RPMI8226 (cell line): Measurements from ENCODE around the gene NCKAP5.
"Not testable (repeated sequence)": the region's sequence is repeated elsewhere in the genome, so short reads cannot be mapped to it uniquely, and the experiment has no call there.

Source experiments
- DNase-seq: peaks from one replicate; pipeline ENCODE4 v3.0.0-alpha.2; 2015

Gene NCKAP5

DNA sequence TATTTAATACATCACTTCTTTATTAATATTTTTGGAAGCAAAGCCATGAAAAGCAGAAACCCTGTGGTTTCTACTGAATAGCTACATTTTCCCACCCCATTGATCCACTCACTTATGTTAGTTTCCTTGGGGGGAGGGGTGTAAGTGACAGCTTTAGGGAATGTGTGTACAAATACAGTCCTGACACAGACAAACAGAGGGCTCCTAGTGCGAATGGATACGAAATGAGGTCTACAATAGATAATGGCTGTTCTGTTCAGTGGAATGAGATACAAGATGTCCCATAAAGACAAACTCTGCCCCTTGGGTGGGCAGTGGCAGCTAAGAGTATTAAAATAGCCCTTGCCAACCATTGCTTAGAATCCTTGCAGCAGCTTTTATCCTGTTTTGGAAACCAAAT is 312.9 kb downstream of the NCKAP5 start:
- DNase-seq: no peak

DNA sequence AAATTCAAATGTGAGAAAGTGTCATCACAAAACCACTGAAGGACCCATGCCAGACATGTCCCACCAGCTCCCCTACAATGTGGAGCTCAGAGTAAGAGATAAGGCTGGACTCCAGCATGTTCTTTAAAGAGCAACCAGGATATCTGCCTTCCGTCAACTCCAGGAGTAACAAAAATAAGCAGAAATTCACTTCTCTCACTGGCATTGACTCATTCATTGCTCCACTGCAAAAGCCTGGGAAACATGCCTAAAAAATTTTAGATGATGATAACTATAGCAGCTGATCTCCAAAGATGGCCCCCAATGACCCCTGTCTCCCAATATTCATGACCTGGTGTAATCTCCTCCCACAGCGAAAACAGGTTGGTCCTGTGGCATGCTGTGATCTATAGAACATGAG is 314.5 kb downstream of the NCKAP5 start:
- no peak for DNase-seq

DNA sequence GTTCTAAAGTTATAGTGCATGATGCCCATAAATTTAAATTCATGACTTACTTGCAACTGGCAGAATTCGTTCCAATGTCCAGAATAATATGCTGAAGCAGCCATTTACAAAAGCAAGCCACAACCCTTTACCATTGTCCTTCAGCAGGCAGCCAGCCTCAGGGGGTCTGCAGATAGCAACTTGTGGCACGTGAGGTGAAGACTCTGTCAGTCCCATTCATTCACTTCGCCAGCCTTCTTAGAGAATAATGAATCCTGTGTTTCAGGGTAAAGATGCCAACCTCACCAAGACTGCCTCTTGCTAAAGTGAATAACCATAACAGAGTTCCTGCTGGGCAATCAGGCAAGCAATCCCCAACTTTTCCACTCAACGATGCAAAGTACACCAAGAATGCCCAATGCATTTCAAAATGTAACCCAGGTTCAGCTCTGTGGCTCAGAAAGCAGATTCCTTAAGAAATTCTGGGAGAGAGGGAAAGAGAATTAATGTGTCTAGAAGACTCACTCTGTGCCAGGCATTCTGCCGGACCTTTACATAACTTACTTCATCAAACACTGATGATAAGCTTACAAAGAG is 315.4 kb downstream of the NCKAP5 start:
- DNase-seq: no peak

DNA sequence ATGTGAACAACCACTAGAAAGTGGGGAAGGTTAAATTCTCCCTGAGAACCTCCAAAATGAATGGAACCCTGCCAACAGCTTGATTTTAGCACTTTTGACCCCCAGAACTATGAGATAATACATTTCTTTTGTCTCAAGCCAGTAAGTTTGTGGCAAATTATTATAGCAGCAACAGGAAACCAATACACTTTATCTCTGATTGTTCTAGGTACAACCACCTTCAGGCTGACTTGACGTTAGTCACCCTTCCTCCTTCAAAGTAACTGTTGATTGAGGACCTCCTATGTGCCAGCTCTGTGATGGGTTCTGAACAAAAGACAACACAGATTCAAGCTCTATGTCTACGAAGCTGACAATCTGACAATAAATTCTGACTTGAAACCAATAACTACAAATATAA is 318.9 kb downstream of the NCKAP5 start:
- DNase-seq: no peak

DNA sequence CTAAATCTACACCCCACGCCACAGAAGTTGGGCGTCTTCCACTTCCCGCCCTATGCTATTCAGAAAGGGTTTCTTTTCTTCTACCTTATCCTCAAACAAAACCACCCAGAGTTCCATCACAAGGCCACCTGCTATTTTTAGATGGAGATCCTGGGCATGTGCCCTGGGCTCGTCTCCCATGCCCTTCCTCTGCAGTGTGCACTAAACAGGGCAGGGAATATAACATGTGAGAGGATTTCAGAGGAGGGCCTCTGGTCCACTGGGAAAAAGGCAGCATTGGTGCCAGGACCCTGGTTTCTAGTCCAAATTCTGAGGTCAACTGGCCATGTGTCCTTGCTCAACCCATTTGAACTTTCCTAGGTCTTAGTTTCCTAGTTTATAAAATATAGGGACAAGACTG is 320.0 kb downstream of the NCKAP5 start:
- DNase-seq: no peak

DNA sequence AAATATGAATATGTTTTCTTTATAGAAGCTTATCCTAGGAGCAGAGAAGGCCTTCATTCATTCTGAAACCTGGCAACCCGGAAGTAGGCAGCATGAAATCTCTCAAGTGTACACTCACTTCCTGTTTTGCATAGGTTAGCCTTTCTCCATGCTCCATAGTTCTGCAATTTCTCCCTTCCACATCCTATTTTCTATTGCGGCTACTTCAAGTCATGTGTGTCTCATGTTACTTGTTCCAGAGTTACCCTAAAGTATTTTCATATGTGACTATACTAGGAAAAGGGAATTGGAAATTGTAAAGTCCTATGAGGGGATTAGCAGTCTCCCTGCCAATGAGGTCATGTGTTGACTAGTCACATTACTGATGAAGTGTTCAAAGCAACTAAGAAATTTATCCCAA is 320.6 kb downstream of the NCKAP5 start:
- peak; percentile 14 for DNase-seq

DNA sequence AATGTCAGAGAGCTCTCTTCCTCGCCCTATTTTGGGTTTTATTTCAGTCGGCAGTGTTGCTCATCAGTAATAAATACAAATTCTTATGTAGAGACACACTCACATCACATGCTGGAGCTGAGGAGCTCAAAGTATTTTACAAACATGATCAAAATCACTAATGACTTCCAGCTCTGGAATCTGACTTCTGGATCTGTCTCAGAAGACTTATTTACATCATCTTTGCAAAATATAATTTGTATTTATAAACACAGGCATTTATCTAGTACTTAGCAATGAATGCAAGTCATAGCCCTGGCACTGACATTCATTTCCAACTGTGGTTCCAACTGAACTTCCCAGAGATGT is 327.1 kb downstream of the NCKAP5 start:
- DNase-seq: no peak

DNA sequence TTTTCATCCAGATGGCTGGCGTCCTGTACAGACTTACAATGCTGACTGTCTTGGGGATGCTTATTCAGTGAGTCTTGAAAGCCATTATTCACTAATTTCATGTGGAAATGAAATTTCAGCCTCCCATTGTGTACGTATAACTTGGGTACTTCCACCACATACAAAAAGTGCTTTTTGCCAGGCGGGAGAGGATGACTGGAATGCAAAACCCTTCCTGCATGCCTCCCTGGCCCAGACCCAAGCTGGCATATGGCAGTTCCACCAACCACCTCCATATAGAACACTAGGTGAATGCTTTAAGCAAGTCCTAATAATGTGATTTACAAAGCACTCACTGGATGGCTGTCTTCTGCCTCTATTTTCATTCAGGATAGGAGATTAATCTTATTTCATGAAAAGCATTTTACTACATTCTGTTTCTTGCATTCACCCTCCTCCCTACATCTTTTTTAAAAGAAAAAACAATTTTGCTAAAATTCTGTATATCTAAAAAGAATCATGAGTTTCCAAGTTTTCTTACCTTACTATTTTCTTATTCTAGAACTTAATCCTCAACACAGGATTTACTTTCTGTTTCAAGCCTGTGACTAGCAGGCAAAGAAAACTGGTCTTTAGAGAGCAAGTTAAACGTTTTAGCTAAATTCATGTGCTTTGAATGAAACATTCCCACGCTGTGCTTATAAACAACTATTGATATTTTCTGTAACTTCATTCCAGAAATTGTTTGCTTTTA is 327.6 kb downstream of the NCKAP5 start:
- DNase-seq: no peak

DNA sequence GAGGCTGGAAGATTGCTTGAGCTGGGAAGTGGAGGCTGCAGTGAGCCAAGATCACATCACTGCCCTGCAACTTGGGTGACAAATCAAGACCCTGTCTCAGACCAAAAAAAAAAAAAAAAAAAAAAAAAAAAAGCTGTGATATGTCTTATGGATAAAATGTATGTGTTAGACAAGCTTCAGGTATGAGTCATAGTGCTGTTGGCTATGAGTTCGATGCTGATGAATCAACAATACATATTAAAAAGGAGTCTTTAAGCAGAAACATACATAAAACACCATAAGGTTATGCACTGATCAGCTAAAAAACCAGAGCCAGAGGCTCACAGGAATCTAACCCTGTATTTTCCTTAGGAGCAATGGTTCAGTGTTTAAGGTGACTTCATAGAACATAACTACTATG is 332.3 kb downstream of the NCKAP5 start:
- DNase-seq: no peak

DNA sequence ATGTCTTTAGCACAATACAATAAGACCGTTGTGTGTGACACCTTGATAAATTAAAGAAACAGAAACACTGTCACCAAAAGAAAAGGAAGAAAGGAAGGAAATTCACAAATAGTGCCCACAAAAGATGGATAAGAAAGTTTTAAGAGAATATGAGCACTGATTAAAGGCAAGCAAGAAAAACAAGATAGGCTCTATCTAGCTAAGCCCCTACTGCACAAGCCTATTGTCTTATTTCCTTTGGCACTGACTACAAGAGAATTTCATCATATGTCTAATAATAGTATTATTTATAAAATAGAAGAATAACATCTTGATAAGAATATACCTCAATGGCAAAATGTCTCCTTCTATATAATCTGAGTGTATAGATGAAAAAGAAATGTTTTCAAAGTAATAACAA is 335.7 kb downstream of the NCKAP5 start:
- DNase-seq: no peak

DNA sequence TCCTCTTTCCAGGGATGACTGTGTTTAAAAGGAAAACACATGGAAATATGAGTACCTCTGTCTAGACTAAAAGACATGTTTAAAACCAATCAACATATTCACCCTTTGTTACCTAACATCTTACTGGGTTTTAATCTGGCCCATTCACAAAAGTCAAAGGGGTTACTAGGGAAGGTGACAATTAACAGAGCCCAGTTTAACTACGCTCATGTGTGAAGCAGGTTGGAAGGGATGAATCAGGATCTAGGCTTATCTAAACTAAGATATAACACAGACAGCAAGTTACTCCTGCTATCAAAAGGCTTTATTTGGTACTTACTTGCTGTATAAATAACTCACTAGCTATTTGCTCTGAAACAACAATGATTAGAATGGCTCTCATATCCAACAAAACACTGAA is 337.0 kb downstream of the NCKAP5 start:
- no peak for DNase-seq

DNA sequence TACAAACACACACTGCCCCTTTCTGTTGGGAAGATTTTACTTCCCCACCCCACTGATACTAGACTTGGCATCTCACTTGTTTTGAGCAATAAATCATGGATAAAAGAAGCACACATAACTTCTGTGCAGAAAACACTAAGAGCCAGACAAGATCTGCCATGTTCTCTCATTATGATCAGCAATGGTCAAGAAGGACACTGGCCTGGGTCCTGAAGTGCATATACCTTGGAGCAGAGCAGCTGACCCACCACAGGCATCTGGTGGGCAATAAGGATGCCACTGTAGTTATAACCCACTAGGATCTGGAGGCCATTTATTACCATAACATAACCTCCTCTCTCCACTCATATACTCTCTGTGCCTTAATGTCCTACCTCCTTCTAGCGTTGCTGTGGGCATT is 338.3 kb downstream of the NCKAP5 start:
- DNase-seq: no peak

DNA sequence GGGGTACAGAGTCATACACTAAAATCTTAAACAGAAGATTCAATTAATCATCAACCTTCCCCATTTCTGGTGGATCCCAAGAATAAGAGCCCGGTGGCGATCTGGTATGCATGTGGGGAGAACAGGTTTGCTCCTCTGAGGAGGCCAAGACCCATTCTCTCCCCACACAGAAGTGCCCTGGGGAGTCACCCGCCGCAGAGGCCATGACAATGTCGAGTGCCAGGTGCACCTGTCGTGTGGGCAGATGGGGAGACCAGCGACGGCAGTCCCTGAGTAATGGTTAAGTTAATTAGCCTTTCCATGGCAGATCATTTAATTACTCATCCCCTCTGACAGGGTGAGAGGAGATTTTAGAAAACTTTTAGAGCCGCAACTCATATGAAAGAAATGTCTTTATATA is 345.0 kb downstream of the NCKAP5 start:
- DNase-seq: no peak

DNA sequence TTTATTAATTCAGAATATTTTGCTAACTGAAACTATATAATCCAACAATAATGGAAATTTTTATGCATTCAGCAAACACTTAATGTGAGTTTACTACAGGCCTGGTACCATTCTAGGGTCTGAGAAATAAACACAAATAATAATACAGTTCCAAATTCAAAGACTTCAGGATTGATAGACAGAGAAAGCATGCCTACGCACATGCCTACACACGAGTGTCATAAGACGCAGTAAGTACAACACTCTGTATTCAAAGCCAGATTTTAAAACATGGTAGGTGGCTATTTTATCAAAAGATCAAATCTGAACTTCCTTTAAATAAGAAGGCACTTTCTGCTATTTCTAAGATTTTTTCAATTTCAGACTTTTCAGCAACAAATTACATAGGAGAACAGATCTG is 346.9 kb downstream of the NCKAP5 start:
- no peak for DNase-seq

DNA sequence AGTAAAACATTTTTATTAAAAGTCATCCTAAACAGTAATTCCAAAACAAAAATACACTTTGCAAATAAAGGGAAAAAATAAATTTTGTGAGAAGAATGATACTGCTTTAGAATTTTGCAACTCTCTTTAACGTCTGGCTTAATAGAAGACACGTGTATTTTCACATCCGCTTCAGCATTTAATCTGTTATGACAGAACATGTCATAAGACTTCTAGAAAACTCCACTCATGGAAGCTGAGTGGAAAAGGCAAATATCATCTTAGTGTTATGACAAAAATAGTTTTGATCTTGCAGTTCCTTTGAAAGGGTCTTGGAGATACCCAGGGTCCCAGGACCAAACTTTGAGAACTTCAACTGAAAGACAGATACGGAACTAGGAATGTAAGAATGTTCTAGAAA is 350.1 kb downstream of the NCKAP5 start:
- no peak for DNase-seq

DNA sequence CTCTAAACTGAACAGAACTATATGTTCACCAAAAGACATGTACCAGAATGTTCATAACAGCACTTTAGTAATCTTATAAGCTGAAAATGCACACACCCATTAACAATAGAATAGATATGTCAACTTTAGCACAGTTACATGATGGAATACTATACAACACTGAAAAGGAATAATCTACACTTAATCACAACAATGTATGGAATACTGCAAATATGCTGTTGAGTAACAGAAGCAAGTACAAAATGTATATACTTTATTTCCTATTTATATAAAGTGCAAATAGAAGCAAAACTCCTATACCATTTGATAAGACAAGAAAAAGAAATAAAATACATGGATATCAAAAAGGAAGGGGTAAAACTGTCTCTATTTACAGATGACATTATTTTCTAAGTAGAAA is 352.8 kb downstream of the NCKAP5 start:
- DNase-seq: no peak

DNA sequence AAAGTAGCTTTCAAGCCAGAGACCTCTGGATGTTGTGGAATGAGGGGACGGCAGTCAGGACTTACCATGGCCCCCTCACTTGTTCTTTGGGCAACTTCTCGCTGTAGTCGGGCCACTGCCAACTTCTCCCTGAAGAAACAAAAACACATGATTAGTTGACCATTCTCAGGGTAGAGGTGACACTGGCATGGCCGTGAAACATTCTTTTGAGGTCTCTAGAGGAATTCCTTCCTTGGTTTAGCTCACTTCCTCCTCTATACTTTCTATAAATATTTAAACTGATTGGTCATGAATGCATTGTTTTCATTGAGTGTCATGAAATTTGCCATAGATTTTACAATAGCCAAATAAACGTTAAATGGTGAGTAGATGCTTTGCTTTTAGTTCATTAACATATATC is 354.6 kb downstream of the NCKAP5 start:
- no peak for DNase-seq

DNA sequence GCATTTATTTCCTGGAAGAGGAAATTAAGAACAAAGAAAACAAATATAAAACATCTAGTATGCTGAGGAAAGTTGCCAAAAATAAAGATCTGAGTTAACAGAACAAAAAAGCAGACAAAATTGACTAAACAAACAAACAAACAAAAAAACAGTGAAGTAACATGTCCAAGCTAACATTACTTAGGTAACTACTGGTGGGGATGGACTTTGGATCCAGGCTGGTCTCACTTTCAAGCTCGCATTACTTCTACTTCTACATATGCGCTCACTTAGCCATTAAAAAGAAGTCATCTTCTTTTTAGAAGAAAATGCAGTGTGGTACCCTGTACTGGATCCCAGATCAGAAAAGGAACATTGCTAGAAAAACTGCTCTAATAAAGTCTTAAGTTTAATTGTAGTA is 358.9 kb downstream of the NCKAP5 start:
- no peak for DNase-seq

DNA sequence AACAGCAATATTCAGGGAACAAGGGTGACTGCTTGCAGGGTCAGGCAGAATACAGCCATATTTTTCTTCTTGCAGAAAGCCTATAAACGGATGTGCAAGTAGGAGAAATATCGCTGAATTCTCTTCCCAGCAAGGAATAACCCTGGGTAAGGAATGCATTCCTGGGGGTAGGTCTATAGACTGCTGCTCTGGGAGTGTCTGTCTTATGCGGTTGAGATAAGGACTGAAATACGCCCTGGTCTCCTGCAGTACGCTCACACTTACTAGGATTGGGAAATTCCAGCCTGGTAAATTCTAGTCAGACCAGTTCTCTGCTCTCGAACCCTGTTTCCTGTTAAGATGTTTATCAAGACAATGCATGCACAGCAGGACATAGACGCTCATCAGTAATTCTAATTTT is 361.6 kb downstream of the NCKAP5 start:
- not testable (repeated sequence) for DNase-seq

DNA sequence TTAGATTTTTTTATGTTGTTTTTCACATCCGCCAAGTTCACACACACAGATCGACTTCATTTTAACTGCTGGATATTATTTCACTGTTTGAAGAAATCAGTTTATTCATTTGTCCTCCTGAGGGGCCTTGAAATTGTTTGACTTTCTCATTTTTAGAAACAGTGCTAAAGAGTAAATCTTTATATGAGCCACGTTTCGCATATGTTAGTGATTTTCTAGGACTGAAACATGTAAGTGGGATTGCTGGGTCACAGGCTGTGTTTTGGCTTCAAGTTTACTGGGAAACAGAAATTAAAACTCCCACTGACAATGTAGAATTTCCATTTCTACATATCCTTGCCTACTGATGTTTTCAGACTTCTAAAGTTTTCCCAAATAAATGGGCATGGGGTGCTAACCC is 363.8 kb downstream of the NCKAP5 start:
- no peak for DNase-seq

DNA sequence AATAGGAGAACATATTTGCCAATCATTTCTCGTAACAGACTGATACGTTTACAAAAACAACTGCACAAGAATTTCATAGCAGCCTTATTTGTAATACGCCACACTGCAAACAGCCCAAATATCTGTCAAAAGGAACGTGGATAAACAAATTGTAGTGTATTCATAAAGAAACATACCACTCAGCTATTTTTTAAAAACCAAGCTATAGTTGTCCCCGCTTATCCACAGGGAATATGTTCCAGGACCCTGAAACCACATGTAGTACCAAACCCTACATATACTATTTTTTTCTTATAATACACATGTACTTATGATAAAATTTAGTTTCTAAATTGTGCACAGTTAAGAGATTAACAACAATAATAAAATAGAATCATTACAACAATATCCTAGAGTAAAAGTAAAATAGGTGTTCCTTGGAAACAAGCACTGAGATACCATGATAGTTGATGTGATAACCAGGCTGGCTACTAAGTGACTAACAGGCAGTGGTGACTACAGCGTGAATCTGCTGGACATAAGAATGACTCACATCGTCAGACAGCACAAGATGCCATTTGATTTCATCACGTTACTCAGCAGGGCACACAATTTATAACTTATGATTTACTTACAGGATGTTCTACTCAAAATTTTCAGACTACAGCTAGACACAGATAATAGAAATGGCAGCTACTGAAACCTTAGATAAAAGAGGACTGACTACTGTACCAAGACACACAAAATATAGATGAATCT is 367.4 kb downstream of the NCKAP5 start:
- no peak for DNase-seq

DNA sequence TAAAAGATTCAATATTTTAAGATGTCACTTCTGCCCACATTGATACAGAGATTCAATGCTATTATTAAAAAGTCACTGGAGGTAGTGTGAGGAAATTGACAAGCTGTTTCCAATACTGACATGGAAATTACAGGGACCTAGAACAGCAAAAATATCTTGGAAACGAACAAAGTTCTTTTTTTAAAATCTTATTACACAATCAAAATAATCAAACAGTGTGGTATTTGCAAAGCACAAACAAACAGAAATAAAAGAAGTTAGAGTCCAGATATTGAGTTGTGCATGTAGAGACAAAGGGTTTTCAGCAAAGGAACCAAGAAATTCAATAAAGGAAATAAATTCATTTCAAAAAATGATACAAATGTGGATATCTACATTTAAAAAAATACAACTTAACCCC is 369.6 kb downstream of the NCKAP5 start:
- DNase-seq: no peak

DNA sequence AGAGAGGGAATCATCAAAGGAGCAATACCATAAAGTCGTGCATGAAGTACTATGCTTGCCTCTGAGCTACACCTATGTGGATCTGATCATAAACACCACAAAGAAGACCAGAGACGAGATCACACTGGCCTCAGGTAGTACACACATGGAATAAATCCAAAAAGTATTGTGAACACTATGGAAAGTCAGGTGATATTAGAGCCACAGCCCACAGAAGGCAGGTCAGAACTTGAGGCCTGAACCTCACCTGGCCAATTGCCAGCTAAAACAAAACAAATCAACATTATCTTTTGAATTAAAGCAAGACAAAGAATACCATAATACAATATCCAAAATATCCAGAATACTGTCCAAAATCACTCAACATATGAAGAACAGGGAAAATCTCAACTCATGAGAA is 371.1 kb downstream of the NCKAP5 start:
- no peak for DNase-seq

DNA sequence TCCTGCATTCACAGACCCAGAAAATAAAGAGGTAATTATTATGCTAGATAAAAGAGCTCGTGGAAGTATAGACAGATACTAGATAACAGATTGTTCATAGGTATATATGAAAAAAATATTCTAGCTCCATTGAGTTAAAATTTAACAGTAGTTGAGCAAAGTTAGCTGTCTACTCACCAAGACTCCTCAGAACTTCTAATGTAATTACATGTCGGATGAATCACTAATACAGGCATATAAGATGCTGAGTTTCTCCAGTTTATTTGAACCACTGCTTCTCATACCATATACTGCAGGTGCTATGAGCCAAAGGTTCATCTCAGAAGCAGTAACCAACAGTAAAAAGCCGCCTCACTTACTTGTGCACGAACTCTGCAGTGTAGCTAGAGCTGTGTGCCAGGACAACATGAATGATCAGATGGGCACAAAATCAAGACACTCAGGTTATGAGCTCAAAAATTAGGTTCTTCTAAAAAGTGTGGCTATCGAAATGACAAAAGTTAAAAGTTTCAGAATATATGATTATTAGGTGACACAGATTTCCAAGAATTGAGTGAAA is 373.4 kb downstream of the NCKAP5 start:
- DNase-seq: no peak

DNA sequence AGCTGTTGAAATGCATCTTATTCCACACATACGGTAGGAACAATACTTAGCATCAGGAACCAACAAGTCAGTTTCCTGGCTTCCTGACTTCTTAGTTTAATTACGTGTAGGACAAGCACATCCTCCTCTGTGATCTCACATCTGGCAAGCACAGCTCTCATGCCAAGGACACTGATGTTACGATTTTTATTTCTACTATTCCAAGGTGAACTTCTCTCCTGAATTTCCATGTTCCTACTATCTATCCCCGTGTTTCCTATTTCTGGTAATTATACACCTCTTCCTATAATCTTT is 374.0 kb downstream of the NCKAP5 start:
- no peak for DNase-seq
